Pulmonary artery endothelial cell (primary cell): ENCODE results near the gene MSRB2. TPM values are rescaled to one million over a fixed set of nuclear protein-coding genes. Genes with fewer than 3 reads are reported as not detected.

Source experiments
- DNase-seq: peaks from one replicate; pipeline ENCODE4 v3.0.0-alpha.2; 2011; ENCODE audit warnings: low read depth, low spot score
- total RNA-seq: library from RNA; depleted of rRNA; stranded (reverse); fragments of >200 nt; gene quantifications from 2 replicates; pipeline ENCODE4 v1.2.3, GENCODE V29; 2014

The MSRB2 gene
- total RNA-seq, 1 donor from 2014 or later, result 9.0 TPM

GRCh38 chr10:23111517-23112286 is 16.3 kb downstream of the MSRB2 start:
- DNase-seq, result no peak

- no peak for DNase-seq
These were observed 19.0 kb downstream of the MSRB2 start for GRCh38 chr10:23114228-23114850.

GRCh38 chr10:23116486-23117205 is 21.3 kb downstream of the MSRB2 start:
- DNase-seq, result no peak

- DNase-seq, result no peak
These were observed 24.9 kb downstream of the MSRB2 start for GRCh38 chr10:23120001-23120934.

- no peak for DNase-seq
These were observed 25.8 kb downstream of the MSRB2 start for GRCh38 chr10:23121135-23121534.

- no peak for DNase-seq
These were observed 41.1 kb downstream of the MSRB2 start for GRCh38 chr10:23136462-23136861.

GRCh38 chr10:23139677-23140076 is 44.3 kb downstream of the MSRB2 start:
- DNase-seq, result no peak

GRCh38 chr10:23141995-23142394 is 46.6 kb downstream of the MSRB2 start:
- no peak for DNase-seq

- no peak for DNase-seq
These were observed 50.9 kb downstream of the MSRB2 start for GRCh38 chr10:23146258-23146657.

- DNase-seq, result no peak
These were observed 51.7 kb downstream of the MSRB2 start for GRCh38 chr10:23147035-23147434.

GRCh38 chr10:23148214-23148613 is 52.8 kb downstream of the MSRB2 start:
- DNase-seq, result no peak

- no peak for DNase-seq
These were observed 54.7 kb downstream of the MSRB2 start for GRCh38 chr10:23150091-23150490.

GRCh38 chr10:23150610-23151009 is 55.2 kb downstream of the MSRB2 start:
- no peak for DNase-seq

GRCh38 chr10:23151071-23151470 is 55.7 kb downstream of the MSRB2 start:
- DNase-seq, result no peak

GRCh38 chr10:23155169-23155568 is 59.8 kb downstream of the MSRB2 start:
- DNase-seq, result no peak

GRCh38 chr10:23156447-23157150 is 61.2 kb downstream of the MSRB2 start:
- DNase-seq, result no peak

GRCh38 chr10:23157239-23157681 is 61.9 kb downstream of the MSRB2 start:
- no peak for DNase-seq

- no peak for DNase-seq
These were observed 62.5 kb downstream of the MSRB2 start for GRCh38 chr10:23157691-23158369.

- DNase-seq, result peak; percentile 10
These were observed 63.0 kb downstream of the MSRB2 start for GRCh38 chr10:23158370-23158769.
